ENCODE data around the gene PLA2G3.
"Not testable (repeated sequence)": the region's sequence is repeated elsewhere in the genome, so short reads cannot be mapped to it uniquely, and the experiment has no call there.

Gene PLA2G3

DNA sequence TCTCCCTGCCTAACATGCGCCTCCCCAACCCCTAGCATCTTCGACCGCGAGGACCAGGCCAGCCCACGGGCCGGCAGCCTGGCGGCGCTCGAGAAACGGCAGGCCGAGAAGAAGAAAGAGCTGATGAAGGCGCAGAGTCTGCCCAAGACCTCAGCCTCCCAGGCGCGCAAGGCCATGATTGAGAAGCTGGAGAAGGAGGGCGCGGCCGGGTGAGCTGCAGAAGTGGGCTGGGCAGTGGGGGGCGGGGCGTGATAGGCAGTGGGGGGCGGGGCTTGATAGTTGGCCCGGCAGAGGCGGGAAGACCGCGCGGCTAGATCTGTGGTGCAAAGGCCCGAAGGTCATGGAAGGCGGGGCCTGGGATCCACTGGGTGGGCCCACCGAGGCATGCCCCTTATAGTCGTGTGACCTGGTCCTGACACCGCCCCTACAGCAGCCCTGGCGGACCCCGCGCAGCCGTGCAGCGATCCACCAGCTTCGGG is 41.6 kb downstream of the PLA2G3 start:
- DNase-seq = no peak

DNA sequence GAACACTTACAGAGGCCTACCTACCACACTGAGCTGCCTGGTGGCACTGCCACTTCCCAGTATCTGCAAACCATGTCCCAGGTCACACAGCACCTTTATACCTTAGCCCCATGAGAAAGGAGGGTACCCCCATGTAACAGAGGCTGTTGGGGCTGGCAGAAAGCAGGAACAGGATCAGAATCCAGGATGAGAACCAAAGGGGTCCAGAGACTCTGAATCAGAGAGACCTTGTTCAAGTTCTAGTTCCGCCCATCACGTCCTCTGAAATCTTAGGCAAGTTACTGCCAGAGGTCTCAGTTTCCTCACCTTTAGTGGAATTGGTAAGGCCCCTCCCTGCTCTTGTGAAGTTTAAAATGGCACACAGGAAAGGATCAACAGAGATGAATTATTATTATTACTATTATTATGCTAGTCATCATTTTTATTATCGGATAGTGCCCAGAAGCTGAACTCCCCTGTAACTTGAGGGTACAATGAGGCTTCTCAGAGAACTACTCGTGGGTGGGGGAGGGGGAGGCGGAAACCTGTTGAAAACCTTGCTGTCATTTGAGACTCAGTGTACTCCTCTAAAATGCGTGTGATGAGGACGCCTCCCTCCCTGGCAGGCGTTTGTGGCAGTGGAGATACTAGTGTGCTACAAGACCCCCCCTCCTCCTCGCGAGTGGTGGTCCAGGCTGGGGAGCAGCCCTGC is 42.2 kb downstream of the PLA2G3 start:
- DNase-seq = no peak

DNA sequence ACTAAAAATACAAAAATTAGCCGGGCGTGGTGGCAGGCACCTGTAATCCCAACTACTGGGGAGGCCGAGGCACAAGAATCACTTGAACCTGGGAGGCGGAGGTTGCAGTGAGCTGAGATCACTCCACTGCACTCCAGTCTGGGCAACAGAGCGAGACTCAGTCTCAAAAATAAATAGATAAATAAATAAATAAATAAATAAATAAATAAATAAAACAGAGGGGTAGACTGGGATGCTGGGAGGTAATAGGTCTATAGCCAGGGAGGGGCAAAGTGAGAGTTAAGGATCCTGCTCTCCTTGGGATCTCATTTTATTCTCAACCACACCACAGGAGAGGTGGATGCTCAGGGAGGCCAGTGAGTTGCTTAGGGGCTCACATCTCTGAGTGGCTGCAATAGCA is 42.8 kb downstream of the PLA2G3 start:
- DNase-seq = not testable (repeated sequence)

- DNase-seq = no peak
These were observed 43.5 kb downstream of the PLA2G3 start for GRCh38 chr22:31096657-31097279.

DNA sequence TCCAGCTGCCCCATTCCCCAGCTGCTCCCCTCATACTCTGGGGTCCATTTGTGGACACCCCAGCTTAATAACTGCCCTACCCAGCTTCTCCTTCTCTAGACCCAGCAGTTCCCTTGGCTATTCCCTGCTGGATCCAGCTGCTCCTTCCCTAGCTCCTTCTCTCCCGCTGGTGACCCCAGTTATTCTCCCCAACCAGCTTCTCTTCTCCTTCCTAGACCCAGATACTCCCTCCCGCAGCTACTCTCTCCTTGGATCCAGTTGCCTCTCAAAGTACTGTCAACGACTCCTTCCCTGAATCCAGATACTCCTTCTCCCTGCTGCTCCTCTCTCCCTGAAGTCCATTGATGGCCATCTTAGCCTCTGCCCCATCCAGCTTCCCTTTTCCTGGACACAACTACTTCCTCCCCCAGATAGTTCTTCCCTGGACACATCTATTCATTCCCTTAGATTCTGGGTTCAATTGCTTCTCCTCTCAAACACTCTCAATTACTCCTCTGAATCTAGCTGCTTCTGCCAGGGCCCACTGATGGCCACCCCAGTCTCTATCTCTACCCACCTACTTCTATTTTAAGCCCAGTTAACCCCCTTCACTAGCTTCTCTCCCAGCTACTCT is 44.6 kb downstream of the PLA2G3 start:
- no peak for DNase-seq

- DNase-seq = no peak
These were observed 45.6 kb downstream of the PLA2G3 start for GRCh38 chr22:31094741-31095140.

DNA sequence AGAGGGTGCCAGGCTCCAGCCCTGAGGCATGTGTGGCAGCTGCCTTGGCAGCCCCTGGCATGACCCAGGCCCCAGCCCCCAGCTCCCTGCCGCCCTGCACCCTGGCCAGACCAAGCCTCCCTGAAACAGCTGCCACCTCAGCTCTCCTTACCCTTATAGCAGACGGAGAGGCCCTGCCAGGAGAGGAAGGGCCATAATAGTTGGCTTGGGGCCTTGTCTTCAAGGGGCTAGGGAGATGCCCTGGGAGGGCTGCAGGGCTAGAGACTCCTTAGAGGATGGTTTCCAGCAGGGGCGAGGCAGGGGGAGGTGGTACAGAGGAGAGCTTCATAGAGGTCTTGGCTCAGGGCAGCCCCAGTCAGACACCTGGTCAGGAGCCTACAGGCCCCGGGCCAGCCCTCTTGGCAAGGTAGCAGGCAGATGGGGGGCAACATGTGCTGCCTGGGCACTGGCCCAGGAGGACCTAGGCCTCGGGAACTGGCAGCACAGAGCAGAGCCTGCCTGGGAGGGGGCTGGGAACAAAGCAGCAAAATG is 46.2 kb downstream of the PLA2G3 start:
- DNase-seq = no peak

- DNase-seq = no peak
These were observed 47.0 kb downstream of the PLA2G3 start for GRCh38 chr22:31093086-31093850.

GRCh38 chr22:31092161-31092560 is 48.1 kb downstream of the PLA2G3 start:
- no peak for DNase-seq

DNA sequence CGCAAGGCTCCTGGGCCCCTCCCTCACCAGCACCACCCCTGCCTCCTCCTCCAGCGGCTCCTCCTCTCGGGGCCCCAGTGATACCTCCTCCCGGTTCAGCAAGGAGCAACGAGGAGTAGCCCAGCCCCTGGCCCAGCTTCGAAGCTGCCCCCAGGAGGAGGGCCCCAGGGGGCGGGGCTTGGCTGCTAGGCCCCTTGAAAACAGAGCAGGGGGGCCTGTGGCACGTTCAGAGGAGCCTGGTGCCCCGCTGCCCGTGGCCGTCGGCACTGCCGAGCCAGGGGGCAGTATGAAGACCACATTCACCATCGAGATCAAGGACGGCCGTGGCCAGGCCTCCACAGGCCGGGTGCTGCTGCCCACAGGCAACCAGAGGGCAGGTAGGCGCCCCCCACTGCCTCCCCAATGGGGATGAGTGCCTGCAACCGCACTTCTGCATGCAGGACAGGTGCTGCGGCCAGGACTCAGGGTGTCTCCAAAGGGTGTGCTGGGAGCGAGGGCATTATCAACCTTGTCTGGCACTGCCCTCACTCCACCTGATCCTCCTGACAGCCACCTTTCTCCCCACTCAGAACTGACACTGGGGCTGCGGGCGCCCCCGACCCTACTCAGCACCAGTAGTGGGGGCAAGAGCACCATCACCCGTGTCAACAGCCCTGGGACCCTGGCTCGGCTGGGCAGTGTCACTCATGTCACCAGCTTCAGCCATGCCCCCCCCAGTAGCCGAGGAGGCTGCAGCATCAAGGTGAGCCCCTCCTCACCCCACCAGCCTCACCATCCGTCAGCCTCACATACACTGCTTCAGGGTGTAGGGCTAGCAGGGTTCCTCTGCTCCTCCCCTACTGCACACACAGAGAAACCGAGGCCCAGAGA is 49.0 kb downstream of the PLA2G3 start:
- no peak for DNase-seq

DNA sequence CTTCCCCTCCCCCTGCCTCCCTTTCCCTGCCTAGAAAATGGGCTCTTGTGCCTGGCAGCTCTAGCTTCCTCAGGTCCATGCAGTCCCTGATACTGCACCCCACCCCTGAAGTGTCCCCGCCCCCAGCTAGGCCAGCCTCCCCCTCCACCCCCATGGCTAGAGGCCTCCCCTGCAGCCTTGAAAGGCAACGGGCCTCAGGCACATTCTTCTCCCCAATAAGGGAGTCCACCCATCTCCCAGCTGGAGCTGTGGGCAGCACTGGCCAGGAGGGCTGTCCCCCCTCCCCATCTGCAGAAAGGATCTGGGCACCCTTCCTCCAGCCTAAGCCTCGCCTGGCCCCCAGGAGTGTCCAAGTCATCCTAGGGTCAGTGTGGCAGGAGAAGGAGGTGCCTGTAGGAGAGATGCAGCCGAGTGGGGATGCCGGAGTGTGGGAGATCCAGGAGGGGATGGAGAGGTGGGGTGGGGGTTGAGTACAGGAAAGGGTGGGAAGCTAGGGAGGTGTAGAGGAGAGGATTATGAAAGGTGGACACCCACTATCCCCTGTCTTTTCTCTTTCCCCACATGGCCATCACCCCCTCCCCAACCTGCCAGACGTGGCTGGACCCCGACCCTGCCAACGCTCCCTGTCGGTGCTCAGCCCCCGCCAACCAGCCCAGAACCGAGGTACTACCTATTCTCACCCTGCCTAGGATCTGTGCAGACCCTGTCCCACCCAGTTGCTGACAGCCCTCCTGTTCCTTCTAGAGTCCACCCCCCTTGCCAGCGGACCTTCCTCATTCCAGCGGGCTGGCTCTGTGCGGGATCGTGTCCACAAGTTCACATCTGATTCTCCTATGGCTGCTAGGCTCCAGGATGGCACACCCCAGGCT is 49.9 kb downstream of the PLA2G3 start:
- no peak for DNase-seq

GRCh38 chr22:31089160-31090100 is 50.9 kb downstream of the PLA2G3 start:
- DNase-seq = no peak

DNA sequence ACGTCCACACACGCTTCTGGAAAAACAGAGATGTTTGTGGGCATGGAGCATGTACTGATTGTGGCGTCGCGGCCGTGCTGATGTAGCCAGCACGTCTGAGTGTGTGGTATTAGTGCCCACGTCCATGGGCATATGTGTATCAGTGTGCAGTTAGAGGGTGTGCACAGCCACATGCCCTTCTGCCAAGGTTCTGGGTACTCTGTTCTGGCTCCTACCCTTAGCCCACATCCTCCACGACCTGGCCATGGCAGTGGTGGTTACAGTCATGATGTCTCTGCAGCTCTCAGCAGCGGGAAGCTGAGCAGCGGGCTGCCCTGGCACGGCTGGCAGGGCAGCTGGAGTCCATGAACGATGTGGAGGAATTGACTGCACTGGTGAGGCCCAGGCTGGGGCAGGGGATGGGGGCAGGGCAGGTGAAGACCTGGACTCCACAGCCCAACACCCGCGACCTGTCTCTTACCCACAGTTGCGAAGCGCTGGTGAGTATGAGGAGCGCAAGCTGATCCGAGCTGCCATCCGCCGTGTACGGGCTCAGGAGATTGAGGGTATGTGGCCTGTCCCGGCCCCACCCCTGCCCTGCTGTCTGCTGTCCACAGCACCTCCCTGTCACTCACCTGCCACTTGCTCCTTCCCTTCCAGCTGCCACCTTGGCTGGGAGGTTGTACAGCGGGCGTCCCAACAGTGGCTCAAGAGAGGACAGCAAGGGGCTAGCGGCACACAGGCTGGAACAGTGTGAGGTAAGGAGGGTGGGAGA is 51.9 kb downstream of the PLA2G3 start:
- DNase-seq = no peak

DNA sequence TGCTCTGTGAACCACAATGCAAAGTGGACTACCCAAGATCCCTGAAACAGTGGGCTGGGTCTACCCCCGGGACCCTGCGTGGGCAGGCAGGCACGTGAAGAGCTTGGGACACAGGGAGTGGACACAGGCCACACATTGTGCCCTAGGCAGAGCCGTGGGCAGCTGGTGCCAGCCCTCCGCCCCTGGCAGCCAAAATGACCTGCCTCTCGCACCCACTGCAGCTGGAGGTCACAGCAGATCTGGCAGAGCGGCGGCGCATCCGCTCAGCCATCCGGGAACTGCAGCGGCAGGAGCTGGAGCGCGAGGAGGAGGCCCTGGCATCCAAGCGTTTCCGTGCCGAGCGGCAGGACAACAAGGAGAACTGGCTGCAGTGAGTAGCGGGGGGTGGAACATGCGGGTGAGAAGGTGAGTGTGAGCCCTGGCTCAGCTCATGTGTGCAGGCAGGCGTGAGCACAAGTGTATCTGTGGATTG is 52.5 kb downstream of the PLA2G3 start:
- no peak for DNase-seq

DNA sequence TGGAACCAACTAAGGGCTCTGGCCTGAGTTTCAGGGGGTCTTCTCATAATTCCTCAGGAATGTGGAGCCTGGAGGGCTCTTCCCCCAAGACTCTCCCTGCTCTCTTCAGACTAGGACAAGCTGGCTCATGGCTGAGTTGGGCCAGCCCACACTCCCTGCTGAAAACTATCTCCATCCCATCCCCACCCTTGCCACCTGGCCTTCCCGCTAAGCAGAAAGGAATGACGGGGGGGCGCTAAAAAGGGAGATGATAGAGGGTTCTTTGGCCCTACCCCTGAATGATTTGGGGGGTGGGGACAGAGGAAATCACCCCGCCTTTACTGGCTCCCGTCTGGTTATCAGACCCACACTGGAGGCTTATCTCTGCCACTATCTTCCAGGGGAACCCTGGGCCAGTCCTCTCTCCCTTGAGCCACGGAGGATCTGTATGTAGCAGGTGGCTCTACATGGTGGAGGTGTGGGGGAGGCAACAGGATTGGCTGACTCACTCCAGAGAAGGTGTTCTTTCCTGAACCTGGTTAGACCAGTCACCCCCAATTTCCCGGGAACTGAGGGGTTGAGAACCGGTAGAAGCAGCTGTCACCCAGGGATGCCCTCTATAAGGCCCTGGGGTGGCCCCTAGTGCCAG is 53.5 kb downstream of the PLA2G3 start:
- no peak for DNase-seq

DNA sequence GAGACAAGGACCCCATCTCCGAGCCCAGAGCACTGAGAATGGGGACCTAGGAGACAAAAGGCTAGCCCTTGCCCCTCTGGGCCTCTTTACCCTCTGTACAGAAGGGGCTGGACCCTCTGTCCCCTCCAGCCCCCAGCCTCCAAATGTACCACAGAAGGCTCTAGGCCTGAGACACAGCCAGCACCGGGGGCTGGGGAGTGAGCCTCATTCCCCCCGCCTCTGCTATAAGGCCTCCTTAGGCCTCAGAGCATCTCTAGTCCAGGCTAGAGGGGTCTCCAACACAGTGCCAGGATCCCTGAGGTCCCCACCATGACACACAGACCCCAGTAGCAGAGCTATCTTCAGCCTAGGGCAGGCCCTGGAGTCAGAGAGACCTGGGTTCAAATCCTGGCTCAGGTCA is 54.4 kb downstream of the PLA2G3 start:
- no peak for DNase-seq

DNA sequence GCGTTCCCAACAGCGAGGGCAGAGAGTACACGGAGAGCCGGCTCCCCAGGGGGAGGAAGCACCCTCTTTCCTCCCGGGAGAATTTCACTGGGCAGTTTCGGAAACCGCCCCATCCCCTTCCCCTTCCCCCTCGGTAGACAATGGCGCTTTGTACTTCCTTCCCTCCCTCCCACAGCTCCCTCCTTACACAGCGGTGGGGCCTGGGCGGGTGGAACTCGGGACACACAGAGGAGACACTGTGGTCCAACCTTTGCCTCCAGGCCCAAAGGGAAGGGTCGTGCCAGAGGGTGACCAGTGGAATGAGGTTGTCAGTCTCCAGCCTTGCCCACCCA is 54.8 kb downstream of the PLA2G3 start:
- DNase-seq = no peak

DNA sequence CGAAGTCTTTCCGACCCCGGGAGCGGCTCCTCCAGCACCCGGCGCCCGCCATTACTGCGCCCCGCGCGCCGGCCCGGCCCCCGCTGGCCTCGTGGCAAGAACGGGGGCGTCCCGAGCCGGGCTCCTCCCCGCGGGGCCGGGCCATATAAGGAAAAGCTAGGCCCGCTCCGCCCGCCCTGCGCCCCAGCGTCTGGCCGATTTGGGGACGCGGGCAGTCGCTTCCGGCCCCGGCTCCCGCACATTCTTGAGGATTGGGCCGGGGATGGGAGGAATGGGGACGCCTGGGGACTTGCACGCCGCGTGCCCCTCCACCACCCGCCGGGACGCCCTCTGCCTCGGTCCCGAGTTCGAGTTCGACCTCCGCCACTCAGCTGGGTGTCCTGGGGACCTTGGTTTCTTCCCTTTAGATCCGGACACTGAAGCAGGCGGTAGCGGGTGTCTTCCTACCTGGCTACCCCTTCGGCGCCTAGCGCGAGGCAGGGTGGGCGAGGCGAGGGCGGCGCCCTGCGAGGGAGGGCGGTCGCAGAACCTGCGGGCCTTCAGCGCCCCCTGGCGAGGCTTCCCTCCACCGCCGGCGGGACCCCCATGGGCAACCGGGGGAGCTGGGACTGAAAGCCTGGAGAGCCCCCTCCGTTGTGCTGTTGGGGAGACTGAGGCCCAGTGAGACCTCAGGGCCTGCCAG is 55.4 kb downstream of the PLA2G3 start:
- no peak for DNase-seq
